HL-60/S4 treated with phorbol 12-myristate 13-acetate at 8.2 ng/mL for 4 days and 3 days (cell line): ENCODE data around the gene F10.
"Not testable (repeated sequence)": the region's sequence is repeated elsewhere in the genome, so short reads cannot be mapped to it uniquely, and the experiment has no call there.

ENCODE experiments used
- in situ Hi-C: fragments of 300-500 bp; cut with MboI; formaldehyde crosslinking; loops from 2 replicates; pipeline ENCODE4 v1.15.0; 2022; ENCODE audit warnings: low sequenced_read_pairs

Gene F10

GRCh38 chr13:113122550-113123225 is at the start of gene F10:
Gene F10 (plus strand): TSS chr13:113122799. CDS start chr13:113122856, 57 bp downstream.
- in situ Hi-C loops, result no loop called here

- in situ Hi-C loops, result no loop called here
Observed at GRCh38 chr13:113073942-113074341, 48.7 kb upstream of the F10 start.

GRCh38 chr13:113074401-113074800 is 48.2 kb upstream of the F10 start:
- in situ Hi-C loops, result no loop called here

- in situ Hi-C loops, result no loop called here
Observed at GRCh38 chr13:113074876-113075275, 47.7 kb upstream of the F10 start.

- in situ Hi-C loops, result no loop called here
Observed at GRCh38 chr13:113075711-113076110, 46.9 kb upstream of the F10 start.

- in situ Hi-C loops, result no loop called here
Observed at GRCh38 chr13:113076681-113077401, 45.8 kb upstream of the F10 start.

GRCh38 chr13:113077566-113077952 is 45.0 kb upstream of the F10 start:
- in situ Hi-C loops, result no loop called here

- in situ Hi-C loops, result no loop called here
Observed at GRCh38 chr13:113077953-113078901, 44.4 kb upstream of the F10 start.

GRCh38 chr13:113078902-113079780 is 43.5 kb upstream of the F10 start:
- in situ Hi-C loops, result no loop called here

- in situ Hi-C loops, result not testable (repeated sequence)
Observed at GRCh38 chr13:113079781-113080080, 42.9 kb upstream of the F10 start.

GRCh38 chr13:113080361-113080831 is 42.2 kb upstream of the F10 start:
- in situ Hi-C loops, result no loop called here

- in situ Hi-C loops, result no loop called here
Observed at GRCh38 chr13:113080901-113081521, 41.6 kb upstream of the F10 start.

- in situ Hi-C loops, result no loop called here
Observed at GRCh38 chr13:113082198-113083021, 40.2 kb upstream of the F10 start.

- in situ Hi-C loops, result no loop called here
Observed at GRCh38 chr13:113083022-113083373, 39.6 kb upstream of the F10 start.

- in situ Hi-C loops, result no loop called here
Observed at GRCh38 chr13:113083402-113084061, 39.1 kb upstream of the F10 start.

- in situ Hi-C loops, result no loop called here
Observed at GRCh38 chr13:113084094-113084942, 38.3 kb upstream of the F10 start.

- in situ Hi-C loops, result no loop called here
Observed at GRCh38 chr13:113084943-113085540, 37.6 kb upstream of the F10 start.
